H1 (cell line): ENCODE measurements around the gene MEGF11. TPM values are rescaled to one million over a fixed set of nuclear protein-coding genes. Genes with fewer than 3 reads are reported as not detected.

ENCODE experiments used
- CTCF ChIA-PET: fragments of 300-600 bp; sonication (Branson Sonifier 250); formaldehyde crosslinking; loops from one replicate; lab custom pipeline; 2021; ENCODE audit not compliant: partially characterized antibody; lab: Charles Lee
- POLR2A ChIA-PET: fragments of 300-600 bp; sonication (Branson Sonifier 250); formaldehyde crosslinking; loops from one replicate; lab custom pipeline; 2021; ENCODE audit warnings: inconsistent platforms; ENCODE audit not compliant: partially characterized antibody; lab: Charles Lee
- DNase-seq, 2 experiments: peaks; one replicate each; pipeline versions ENCODE4 v3.0.0 to v3.0.0-alpha.2; 2010 to 2022; ENCODE audit warnings: low spot score in 2 of 2, low read depth in 1 of 2, mixed read lengths in 1 of 2
- FAIRE-seq: peaks from 2 replicates; lab custom pipeline; 2011; peaks lifted over from hg19 to GRCh38; lab: Jason Lieb, UNC
- H2AFZ ChIP-seq: 2 replicates; pipeline ENCODE4 v1.8.1; 2012; ENCODE audit warnings: low read length, inconsistent platforms
- H2AK5ac ChIP-seq: 2 replicates; pipeline ENCODE4 v1.6.1; 2013; ENCODE audit warnings: low read depth, low read length
- H2BK120ac ChIP-seq: replicated peaks from 2 replicates; pipeline ENCODE3; 2013; ENCODE audit warnings: low read depth, low read length, inconsistent platforms
- H2BK12ac ChIP-seq: 2 replicates; pipeline ENCODE4 v1.6.1; 2013; ENCODE audit warnings: low read depth, low read length
- H2BK15ac ChIP-seq: 2 replicates; pipeline ENCODE4 v1.6.1; 2013; ENCODE audit warnings: low read length
- H2BK20ac ChIP-seq: 2 replicates; pipeline ENCODE4 v1.6.1; 2013; ENCODE audit warnings: low read length
- H2BK5ac ChIP-seq: 2 replicates; pipeline ENCODE4 v1.6.1; 2013; ENCODE audit warnings: low read depth, low read length
- H3K14ac ChIP-seq: 2 replicates; pipeline ENCODE4 v1.6.1; 2013; ENCODE audit warnings: inconsistent platforms; ENCODE audit not compliant: insufficient read length
- H3K18ac ChIP-seq: 2 replicates; pipeline ENCODE4 v1.6.1; 2013; ENCODE audit warnings: low read length; ENCODE audit errors: extremely low read depth
- H3K23ac ChIP-seq: 2 replicates; pipeline ENCODE4 v1.6.1; 2013; ENCODE audit warnings: inconsistent platforms; ENCODE audit not compliant: insufficient read length
- H3K23me2 ChIP-seq: 2 replicates; pipeline ENCODE4 v1.6.1; 2013; ENCODE audit warnings: low read depth, low read length
- H3K27ac ChIP-seq: 2 replicates; pipeline ENCODE4 v1.6.1; 2011; ENCODE audit warnings: low read depth, low read length, inconsistent platforms
- H3K27me3 ChIP-seq, 4 experiments: replicated peaks in 1 of 4; 1 replicate in 1 of 4; 2 replicates in 3 of 4; pipeline versions ENCODE4 v1.6.1 to v1.8.1; 2011 to 2013; ENCODE audit warnings: low read length in 3 of 4, mild to moderate bottlenecking in 3 of 4, inconsistent platforms in 2 of 4, mixed read lengths in 2 of 4, moderate library complexity in 1 of 4; ENCODE audit not compliant: control insufficient read depth in 3 of 4, insufficient read depth in 3 of 4; ENCODE audit errors: extremely low read depth in 1 of 4
- H3K36me3 ChIP-seq, 4 experiments: 2 replicates each; pipeline versions ENCODE4 v1.6.1 to v1.8.1; 2011 to 2013; ENCODE audit warnings: mild to moderate bottlenecking in 4 of 4, low read length in 3 of 4, moderate library complexity in 2 of 4, control low read depth in 1 of 4, inconsistent platforms in 1 of 4; ENCODE audit not compliant: insufficient read depth in 4 of 4, control insufficient read depth in 2 of 4
- H3K4ac ChIP-seq: replicated peaks from 2 replicates; pipeline ENCODE3; 2013; ENCODE audit warnings: low read length, low read depth, mixed read lengths, inconsistent platforms; ENCODE audit not compliant: insufficient read length
- H3K4me1 ChIP-seq, 4 experiments: replicated peaks in 1 of 4; 1 replicate in 1 of 4; 2 replicates in 3 of 4; pipeline versions ENCODE4 v1.6.1 to v1.8.1; 2011 to 2013; ENCODE audit warnings: low read length in 3 of 4, inconsistent platforms in 2 of 4, mixed read lengths in 1 of 4; ENCODE audit not compliant: insufficient read depth in 4 of 4, control insufficient read depth in 3 of 4
- H3K4me2 ChIP-seq, 2 experiments: 2 replicates each; pipeline versions ENCODE4 v1.6.1 to v1.8.1; 2011 to 2013; ENCODE audit warnings: low read depth in 2 of 2, low read length in 2 of 2, control low read depth in 1 of 2, inconsistent platforms in 1 of 2, mild to moderate bottlenecking in 1 of 2; ENCODE audit not compliant: insufficient read depth in 1 of 2
- H3K4me3 ChIP-seq, 4 experiments: fragments of 200-600, 300-600 bp in 1 of 4; sonication (generic), shearing (Covaris generic), sonication (Bioruptor Twin) in 1 of 4; 2 replicates each; pipeline versions ENCODE4 v1.5.1 to v1.8.1; 2011 to 2016; ENCODE audit warnings: low read length in 4 of 4, low read depth in 3 of 4, control low read depth in 2 of 4, inconsistent platforms in 2 of 4, mild to moderate bottlenecking in 2 of 4, mixed read lengths in 1 of 4, moderate library complexity in 1 of 4; ENCODE audit not compliant: insufficient read depth in 2 of 4; ENCODE audit errors: extremely low read depth in 1 of 4
- H3K56ac ChIP-seq: replicated peaks from 2 replicates; pipeline ENCODE3; 2013; ENCODE audit warnings: low read depth, mild to moderate bottlenecking, mixed read lengths, low read length, inconsistent platforms; ENCODE audit not compliant: insufficient read length
- H3K79me1 ChIP-seq: 2 replicates; pipeline ENCODE4 v1.6.1; 2013; ENCODE audit warnings: low read depth, low read length, control low read depth
- H3K79me2 ChIP-seq, 2 experiments: 2 replicates each; pipeline versions ENCODE4 v1.6.1 to v1.8.1; 2012 to 2013; ENCODE audit warnings: low read length in 2 of 2, mild to moderate bottlenecking in 2 of 2, inconsistent platforms in 1 of 2; ENCODE audit not compliant: insufficient read depth in 2 of 2, control insufficient read depth in 1 of 2
- H3K9ac ChIP-seq, 4 experiments: replicated peaks in 1 of 4; 1 replicate in 1 of 4; 2 replicates in 3 of 4; pipeline versions ENCODE4 v1.6.1 to v1.8.1; 2011 to 2013; ENCODE audit warnings: low read depth in 3 of 4, low read length in 3 of 4, control low read depth in 2 of 4, mild to moderate bottlenecking in 2 of 4, moderate library complexity in 2 of 4, inconsistent platforms in 1 of 4; ENCODE audit errors: extremely low read depth in 1 of 4
- H3K9me3 ChIP-seq, 2 experiments: 2 replicates each; pipeline versions ENCODE4 v1.6.1 to v1.8.1; 2012 to 2013; ENCODE audit warnings: mild to moderate bottlenecking in 2 of 2, moderate library complexity in 2 of 2, control low read depth in 1 of 2, inconsistent platforms in 1 of 2, low read depth in 1 of 2, low read length in 1 of 2, mixed read lengths in 1 of 2; ENCODE audit not compliant: insufficient read depth in 2 of 2
- H4K20me1 ChIP-seq, 2 experiments: replicated peaks in 1 of 2; 2 replicates each; pipeline versions ENCODE3 to v1.8.1; 2011 to 2013; ENCODE audit warnings: inconsistent platforms in 2 of 2, low read length in 2 of 2, mild to moderate bottlenecking in 1 of 2; ENCODE audit not compliant: insufficient read depth in 2 of 2, control insufficient read depth in 1 of 2
- H4K5ac ChIP-seq: 2 replicates; pipeline ENCODE4 v1.6.1; 2013; ENCODE audit warnings: low read length, low read depth, mixed read lengths, inconsistent platforms; ENCODE audit not compliant: insufficient read length
- H4K8ac ChIP-seq: 2 replicates; pipeline ENCODE4 v1.8.0; 2013; ENCODE audit warnings: mild to moderate bottlenecking, moderate library complexity, low read length, inconsistent platforms; ENCODE audit not compliant: insufficient read depth; ENCODE audit errors: extremely low read depth
- H4K91ac ChIP-seq: replicated peaks from 2 replicates; pipeline ENCODE3; 2013; ENCODE audit warnings: low read length, mixed read lengths, inconsistent platforms; ENCODE audit not compliant: insufficient read length
- SRF ChIP-seq: IDR thresholded peaks from 2 replicates; pipeline ENCODE4 v1.6.1; 2011; ENCODE audit warnings: mild to moderate bottlenecking, low read depth, low read length, moderate library complexity
- TEAD4 ChIP-seq: IDR thresholded peaks from 2 replicates; pipeline ENCODE4 v1.6.1; 2012; ENCODE audit warnings: low read depth, low read length, inconsistent platforms, mixed read lengths
- WGBS, 2 experiments: shearing (Covaris generic) in 1 of 2; methylation state at CpG; one replicate each; pipeline versions ENCODE4 v1.1.6 to v1.1.7; 2013 to 2015; ENCODE audit warnings: low lambda C conversion rate in 2 of 2, mixed read lengths in 2 of 2, inconsistent platforms in 1 of 2, low coverage in 1 of 2, missing lambda C conversion rate in 1 of 2; ENCODE audit not compliant: insufficient replicate concordance in 2 of 2, insufficient coverage in 1 of 2, insufficient read length in 1 of 2; ENCODE audit errors: extremely low coverage in 1 of 2, missing lambda C conversion rate in 1 of 2; 5-methylcytosine and 5-hydroxymethylcytosine counted together
- polyA plus RNA-seq, 7 experiments: library from polyadenylated mRNA; depleted of rRNA in 3 of 7; stranded (reverse) in 5 of 7; unstranded in 2 of 7; fragments of >200 nt in 5 of 7; fragments of 200-250 nt in 2 of 7; gene quantifications; 1 replicate in 5 of 7; 2 replicates in 1 of 7; 4 replicates in 1 of 7; pipeline versions ENCODE4 v1.2.1 to v1.2.3, GENCODE V29; 2011 to 2013; ENCODE audit warnings: missing spikeins in 2 of 7, mixed read lengths in 2 of 7
- total RNA-seq: library from RNA; stranded (reverse); fragmentation: NEBNext Ultra II Directional; extraction: Animal tissue kit (Norgen Biotek cat#: 25700); gene quantifications from 2 replicates; pipeline ENCODE4 v1.2.1, GENCODE V29; 2021

MEGF11 gene
- total and polyA plus RNA-seq, 2 of the 8 experiments (the other 6 are each of a cell fraction or from before 2014, with no cell fraction given): 4.4 to 4.8 TPM

- Histone ChIP-seq H3K4ac (no peak overlapping the region), H2BK12ac (peak overlapping the region; percentile 5; the same call in 1 of the 2 replicates), H3K27ac (no peak overlapping the region), H2AK5ac (peak overlapping the region; percentile 11; the same call in 1 of the 2 replicates), H2AFZ (no peak overlapping the region), H3K56ac (no peak overlapping the region), H3K14ac (no peak overlapping the region), H3K18ac (no peak overlapping the region; the same call in 1 of the 2 replicates), H3K23ac (no peak overlapping the region), H3K79me1 (no peaks in the 10 kb centered on the region), H2BK20ac (no peak overlapping the region), H2BK120ac (no peak overlapping the region), H2BK5ac (no peak overlapping the region; the same call in 1 of the 2 replicates), H3K4me2 (0 out of 4 replicates have a peak overlapping the region, but pooled peaks of 1 of the 2 experiments have one; percentile 11), H3K9me3 (no peaks in the 10 kb centered on the region), H4K5ac (no peak overlapping the region), H2BK15ac (no peak overlapping the region), H4K91ac (peak overlapping the region; percentile 55), H3K27me3 (no peaks in the 10 kb centered on the region), H3K79me2 (no peaks in the 10 kb centered on the region), H3K4me1 (peaks cover 0 to 4% (median 0%) of the 10 kb centered on the region in 4 experiments; a peak in 2 of 7 replicates), H3K4me3 (no peak overlapping the region), H3K9ac (no peak overlapping the region), H3K36me3 (no peaks in the 10 kb centered on the region), H4K8ac (peak overlapping the region; percentile 20; the same call in 1 of the 2 replicates), H3K23me2 (no peaks in the 10 kb centered on the region), H4K20me1 (no peaks in the 10 kb centered on the region)
- CTCF ChIA-PET: interaction anchor here (1.1 to 1.5 kb wide), 3 partner anchors 11 to 115 kb away, joined by 3 to 5 read pairs (median 3); no protein-coding TSS in a partner anchor
- POLR2A ChIA-PET: interaction anchor here (0.7 to 1.3 kb wide), 4 partner anchors 9 to 48 kb away, joined by 3 to 10 read pairs (median 4); no protein-coding TSS in a partner anchor
- TF ChIP-seq SRF (no peak), TEAD4 (no peak)
- FAIRE-seq (no peak), DNase-seq (no peak)
- WGBS, 2 experiments: 89% methylated on average over 7 of the region's 7 CpGs; no CpG with 5 or more reads in 1 of the 2 experiments
These were observed 283.4 kb downstream of the MEGF11 start for GRCh38 chr15:65969865-65970816.
